ENCODE data around the gene ADGRD2. TPM values are rescaled to one million over a fixed set of nuclear protein-coding genes. Genes with fewer than 3 reads are reported as not detected.

ADGRD2 gene
- total and polyA plus RNA-seq, 2 of the 13 experiments (the other 11 are each of a cell fraction or from before 2014, with no cell fraction given) = not detected

DNA sequence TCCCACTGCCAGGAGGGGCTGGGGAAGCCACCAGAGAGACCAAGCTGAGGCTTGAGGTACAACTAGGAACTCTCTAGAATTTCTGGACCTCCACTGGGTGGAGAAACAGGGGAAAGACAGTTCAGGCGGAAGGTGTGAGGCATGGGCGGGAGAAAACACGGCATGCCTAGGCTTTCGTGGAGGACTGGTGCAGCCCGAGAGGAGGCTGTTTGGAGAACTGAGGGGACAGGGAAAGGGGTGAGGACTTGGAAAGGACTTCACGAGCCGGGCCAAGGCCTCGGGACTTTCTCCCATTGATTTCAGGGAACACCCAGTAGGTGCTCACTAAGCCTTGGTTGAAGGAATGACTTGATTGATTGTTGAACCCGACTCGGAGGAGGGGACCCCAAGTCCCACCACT is 9.5 kb upstream of the ADGRD2 start:
- TF ChIP-seq ZNF547 (CRISPR knock-in tag; IDR thresholded peaks at IDR 0.05) (no peak), ZNF615 (CRISPR knock-in tag; IDR thresholded peaks at IDR 0.05; ENCODE audit: borderline replicate concordance) (no peak), ETV6 (CRISPR knock-in tag; conservative IDR thresholded peaks at IDR 0.05) (no peak), SMARCE1 (IDR thresholded peaks at IDR 0.05; ENCODE audit: borderline replicate concordance) (no peak), DNMT3B (CRISPR knock-in tag; conservative IDR thresholded peaks at IDR 0.05) (no peak), ATAD3A (CRISPR knock-in tag; IDR thresholded peaks at IDR 0.05) (no peak), ZNF382 (CRISPR knock-in tag; IDR thresholded peaks at IDR 0.05; ENCODE audit: borderline replicate concordance) (no peak), HDAC6 (IDR thresholded peaks at IDR 0.05; ENCODE audit: low read depth, low read length) (no peak), POGZ (CRISPR knock-in tag; IDR thresholded peaks at IDR 0.05) (no peak), ZFP82 (CRISPR knock-in tag; IDR thresholded peaks at IDR 0.05; ENCODE audit: borderline replicate concordance) (no peak), NONO (IDR thresholded peaks at IDR 0.05) (no peak), NONO (CRISPR knock-in tag; conservative IDR thresholded peaks at IDR 0.05) (no peak), MTF1 (CRISPR knock-in tag; IDR thresholded peaks at IDR 0.05) (no peak), SMAD3 (CRISPR knock-in tag; IDR thresholded peaks at IDR 0.05) (no peak), RFX1 (IDR thresholded peaks at IDR 0.05) (no peak)
- TF ChIP-seq, protein P1, sequence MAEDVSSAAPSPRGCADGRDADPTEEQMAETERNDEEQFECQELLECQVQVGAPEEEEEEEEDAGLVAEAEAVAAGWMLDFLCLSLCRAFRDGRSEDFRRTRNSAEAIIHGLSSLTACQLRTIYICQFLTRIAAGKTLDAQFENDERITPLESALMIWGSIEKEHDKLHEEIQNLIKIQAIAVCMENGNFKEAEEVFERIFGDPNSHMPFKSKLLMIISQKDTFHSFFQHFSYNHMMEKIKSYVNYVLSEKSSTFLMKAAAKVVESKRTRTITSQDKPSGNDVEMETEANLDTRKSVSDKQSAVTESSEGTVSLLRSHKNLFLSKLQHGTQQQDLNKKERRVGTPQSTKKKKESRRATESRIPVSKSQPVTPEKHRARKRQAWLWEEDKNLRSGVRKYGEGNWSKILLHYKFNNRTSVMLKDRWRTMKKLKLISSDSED (CRISPR knock-in tag; IDR thresholded peaks at IDR 0.05) = no peak
- Histone ChIP-seq H3K27me3 (ENCODE audit: control insufficient read depth in 1 of 2, insufficient read depth in 2 of 2, low read length in 2 of 2) (peaks cover 0 to 5% of the 10 kb centered on the region in 2 experiments; a peak in 2 of 5 replicates), H3K79me2 (ENCODE audit: insufficient read depth, low read length) (no peaks in the 10 kb centered on the region), H3K9me3 (ENCODE audit: low read length) (no peaks in the 10 kb centered on the region), H3K4me3 (replicated peaks in 1 of 3; ENCODE audit: insufficient read depth in 1 of 3, low read depth in 2 of 3, low read length in 3 of 3) (no peak overlapping the region), H3K4me2 (ENCODE audit: low read depth, low read length) (no peak overlapping the region), H3K4me1 (ENCODE audit: insufficient read depth, low read length) (no peaks in the 10 kb centered on the region), H3K36me3 (replicated peaks in 1 of 2; ENCODE audit: control insufficient read depth in 1 of 2, insufficient read depth in 2 of 2, low read length in 2 of 2) (no peaks in the 10 kb centered on the region), H3K27ac (ENCODE audit: extremely low read length, insufficient read depth, low read length) (no peak overlapping the region), H4K20me1 (ENCODE audit: insufficient read depth, low read length) (no peaks in the 10 kb centered on the region), H2AFZ (ENCODE audit: low read length) (no peak overlapping the region), H3K9ac (ENCODE audit: insufficient read depth, low read depth, low read length) (no peak overlapping the region)
- BruUV-seq (replicated peaks) = no TSS peak
- FAIRE-seq (no peak), DNase-seq (ENCODE audit: low spot score) (no peak), ATAC-seq (no peak)
- 30% methylated on average over 10 of the region's 10 CpGs for WGBS (ENCODE audit: low lambda C conversion rate)
- in situ Hi-C loops (cut with HindIII; ENCODE audit: extremely low pct_ligation_motif_present, low pct_unique_long_range_greater_than_20kb) = no loop called here
- POLR2A ChIA-PET = no interaction called here
- CTCF ChIA-PET (ENCODE audit: low intra/inter-chr PET ratio, low total read pairs) = no interaction called here
- intact Hi-C loops (cut with micrococcal nuclease; ENCODE audit: unreplicated experiment) = no loop called here

Measured in HepG2 (cell line).